Activated CD4-positive, alpha-beta T cell treated with anti-CD3 and anti-CD28 coated beads, Interleukin-2, Interleukin-6, amounts not matched to agents 100 ng/mL and 50 ng/mL, durations not matched to agents 16 hours and 8 hours (primary cell): ENCODE measurements around the gene DYRK3.
"Not testable (repeated sequence)": the region's sequence is repeated elsewhere in the genome, so short reads cannot be mapped to it uniquely, and the experiment has no call there.

Experiments used
- DNase-seq: peaks from one replicate; pipeline ENCODE4 v3.0.0-alpha.2; 2020

Gene DYRK3

DNA sequence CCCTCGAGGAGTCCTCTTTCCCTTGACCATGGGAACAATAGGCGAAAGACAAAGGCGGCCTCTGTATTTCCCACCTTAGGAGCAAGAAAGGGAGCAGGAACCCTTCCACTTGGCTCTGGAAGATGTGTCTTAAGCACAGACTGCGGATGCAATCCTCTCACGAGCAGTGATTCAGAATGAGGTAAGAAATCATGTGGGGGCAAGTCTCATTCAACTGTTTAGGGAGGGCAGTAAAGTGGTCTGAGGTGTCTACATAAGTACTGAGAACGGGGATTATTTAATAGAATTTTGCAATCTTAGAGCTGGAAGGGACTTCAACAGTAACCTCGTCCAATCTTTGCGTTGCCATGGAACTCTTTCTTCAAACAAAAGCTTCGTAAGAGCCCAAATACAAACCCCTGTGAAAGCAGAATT, 1.6 kb upstream of the DYRK3 start:
- DNase-seq = no peak

GRCh38 chr1:206634365-206635079, 814 bp upstream of the DYRK3 start:
- DNase-seq = peak; percentile 86

- DNase-seq = peak; percentile 15
Measured at GRCh38 chr1:206635978-206636345, 626 bp downstream of the DYRK3 start.

DNA sequence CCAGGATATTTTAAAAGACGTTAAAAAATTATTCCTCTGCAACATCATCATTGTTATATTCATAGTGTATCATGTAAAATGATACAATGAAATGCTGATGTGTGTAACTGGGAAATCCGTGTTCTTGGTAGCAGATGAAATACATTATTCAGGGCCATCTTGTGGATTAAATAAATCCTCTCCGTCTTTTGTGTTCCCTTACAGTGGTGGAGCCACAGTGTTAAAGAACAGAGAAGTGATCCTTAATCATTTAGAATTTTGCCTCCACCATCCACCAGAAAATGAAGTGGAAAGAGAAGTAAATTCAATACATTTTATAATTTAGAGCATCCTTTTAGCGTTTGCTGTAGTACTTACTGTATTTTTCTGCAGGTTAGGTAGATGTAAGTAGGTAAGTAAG, 1.3 kb downstream of the DYRK3 start:
- DNase-seq = no peak

GRCh38 chr1:206637605-206638004, 2.3 kb downstream of the DYRK3 start:
- DNase-seq = no peak

GRCh38 chr1:206642074-206642473, 6.7 kb downstream of the DYRK3 start:
- not testable (repeated sequence) for DNase-seq

GRCh38 chr1:206643118-206643698, 7.9 kb downstream of the DYRK3 start:
- DNase-seq = no peak

DNA sequence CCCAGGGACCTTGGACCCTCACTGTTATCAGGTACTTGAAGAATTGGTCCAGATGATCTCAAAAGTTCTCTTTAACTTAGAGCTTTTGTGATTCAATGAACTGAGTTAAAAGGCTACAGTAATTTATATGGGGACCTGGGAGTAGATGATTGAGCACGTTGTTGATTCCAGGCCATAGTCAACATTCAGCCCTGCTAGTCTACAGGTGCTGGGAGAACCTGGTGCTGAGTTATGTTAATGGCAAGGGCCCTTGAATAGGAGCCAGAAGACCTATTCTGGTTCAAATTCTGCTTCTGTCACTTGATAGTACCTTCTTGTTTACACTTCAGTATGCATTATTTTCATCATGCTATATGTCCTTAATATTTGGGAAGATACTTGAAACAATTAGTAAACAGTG, 11.2 kb downstream of the DYRK3 start:
- DNase-seq = no peak

DNA sequence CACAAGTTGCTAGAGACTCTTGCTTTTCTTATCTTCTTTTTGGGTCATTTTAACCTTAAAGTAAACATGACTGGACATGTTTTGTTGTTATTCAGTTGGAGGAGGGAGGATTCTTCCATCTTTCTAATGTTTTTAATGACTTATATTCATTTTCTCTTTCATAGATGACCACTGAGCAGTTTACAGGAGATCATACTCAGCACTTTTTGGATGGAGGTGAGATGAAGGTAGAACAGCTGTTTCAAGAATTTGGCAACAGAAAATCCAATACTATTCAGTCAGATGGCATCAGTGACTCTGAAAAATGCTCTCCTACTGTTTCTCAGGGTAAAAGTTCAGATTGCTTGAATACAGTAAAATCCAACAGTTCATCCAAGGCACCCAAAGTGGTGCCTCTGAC, 11.9 kb downstream of the DYRK3 start:
- DNase-seq = no peak

GRCh38 chr1:206649261-206649921, 14.1 kb downstream of the DYRK3 start:
- no peak for DNase-seq

GRCh38 chr1:206651014-206651413, 15.7 kb downstream of the DYRK3 start:
- DNase-seq = no peak

DNA sequence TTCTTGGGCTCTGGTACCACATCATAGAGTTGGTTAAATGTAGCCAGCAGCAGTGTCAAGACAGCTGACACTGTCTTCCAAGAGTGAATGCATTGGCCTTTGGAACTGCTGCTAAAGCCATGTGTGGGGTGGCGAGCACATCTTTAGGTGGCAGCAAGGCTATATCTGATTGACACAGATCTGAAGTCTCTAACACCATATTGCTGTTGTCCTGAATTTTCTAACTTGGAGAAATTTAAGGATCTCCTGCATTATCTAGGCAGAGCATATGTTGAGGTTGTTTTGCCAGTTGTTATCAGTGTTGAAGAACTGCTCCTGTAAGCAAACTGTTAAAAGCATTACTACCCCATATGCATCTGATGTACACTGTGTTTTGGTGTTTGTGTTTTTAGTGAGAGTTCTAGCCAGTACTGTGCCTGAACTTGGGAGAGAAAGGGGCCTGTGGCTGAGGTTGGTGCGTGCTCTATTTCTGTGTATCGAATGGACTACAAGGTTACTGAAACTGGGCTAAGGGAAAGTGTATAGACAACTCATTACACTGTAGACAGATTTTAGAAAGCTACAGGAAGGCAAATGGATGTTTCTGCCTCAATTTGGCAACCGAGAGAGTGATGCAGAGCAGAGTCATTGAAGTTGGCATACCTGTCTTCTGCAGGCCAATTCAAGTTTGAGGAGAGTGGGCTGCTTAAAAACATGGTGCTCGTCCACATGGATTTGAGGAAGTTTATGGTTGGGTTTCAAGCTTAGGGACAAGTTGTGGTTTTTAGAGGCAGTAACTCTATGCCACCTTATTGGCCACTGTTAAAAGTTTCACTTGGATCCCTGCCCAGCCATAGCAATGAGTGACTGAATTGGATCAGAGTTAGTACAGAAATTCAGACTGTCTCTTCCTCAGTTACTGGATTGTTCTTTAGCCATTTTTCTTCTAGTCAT, 16.9 kb downstream of the DYRK3 start:
- DNase-seq = no peak

GRCh38 chr1:206653715-206654459, 18.6 kb downstream of the DYRK3 start:
- no peak for DNase-seq

- no peak for DNase-seq
Measured at GRCh38 chr1:206654828-206655227, 19.5 kb downstream of the DYRK3 start.

DNA sequence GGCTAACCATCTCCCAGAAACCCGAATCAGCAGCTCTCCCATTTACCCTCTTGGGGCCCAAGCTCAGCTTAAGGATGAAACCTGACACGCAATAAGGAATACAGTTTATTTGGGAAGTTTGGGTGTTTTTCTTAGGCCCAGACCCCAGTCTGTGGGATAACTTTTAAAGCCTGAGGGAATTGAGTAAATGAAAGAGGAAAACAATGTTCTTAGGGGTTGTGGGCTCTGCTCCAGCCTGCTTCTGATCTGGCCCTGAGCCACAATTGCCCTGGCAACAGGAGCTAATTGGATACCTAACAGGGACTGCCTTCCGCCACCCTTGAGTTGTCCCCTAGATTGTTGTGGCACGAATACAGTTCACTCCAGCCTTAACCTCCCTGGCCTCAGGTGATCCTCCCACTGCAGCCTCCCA, 20.1 kb downstream of the DYRK3 start:
- DNase-seq = no peak

DNA sequence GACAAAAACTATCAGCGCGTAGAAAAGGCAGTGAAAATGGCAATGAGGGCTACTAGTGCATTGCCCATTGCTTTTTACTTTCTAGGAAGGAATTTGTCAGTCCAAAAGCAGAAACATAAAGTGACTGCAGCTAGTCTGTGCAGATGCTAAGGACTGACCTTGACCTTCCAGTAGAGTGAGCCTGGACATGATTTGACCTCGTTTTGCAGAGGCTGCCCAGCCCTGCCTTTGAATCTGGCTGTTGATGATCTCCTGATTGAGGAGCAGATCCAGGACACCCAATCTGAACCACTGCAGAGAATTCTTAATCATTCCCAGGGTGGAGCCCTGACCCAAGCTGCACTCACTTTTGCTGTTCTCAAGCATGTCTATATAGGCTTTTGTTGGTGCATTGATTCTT, 21.6 kb downstream of the DYRK3 start:
- DNase-seq = no peak

DNA sequence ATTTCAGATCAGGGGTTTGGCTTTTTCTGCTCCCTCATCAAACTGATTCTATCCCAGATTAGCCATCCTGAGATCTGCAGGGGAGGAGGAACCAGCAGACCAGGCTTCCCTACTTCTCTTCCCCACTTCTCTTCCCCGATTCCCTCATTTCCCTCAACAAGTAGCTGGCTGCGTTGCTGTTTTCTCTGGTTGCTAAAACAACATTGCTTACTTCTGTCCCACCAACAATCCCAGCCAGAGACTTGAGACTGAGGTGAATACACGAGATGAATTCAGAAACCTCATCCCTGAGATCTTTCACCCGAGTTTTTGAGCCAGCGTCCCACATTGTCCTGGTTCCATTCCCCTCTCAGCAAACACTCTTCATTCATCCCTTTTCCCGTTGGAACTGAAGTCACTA, 22.4 kb downstream of the DYRK3 start:
- no peak for DNase-seq

DNA sequence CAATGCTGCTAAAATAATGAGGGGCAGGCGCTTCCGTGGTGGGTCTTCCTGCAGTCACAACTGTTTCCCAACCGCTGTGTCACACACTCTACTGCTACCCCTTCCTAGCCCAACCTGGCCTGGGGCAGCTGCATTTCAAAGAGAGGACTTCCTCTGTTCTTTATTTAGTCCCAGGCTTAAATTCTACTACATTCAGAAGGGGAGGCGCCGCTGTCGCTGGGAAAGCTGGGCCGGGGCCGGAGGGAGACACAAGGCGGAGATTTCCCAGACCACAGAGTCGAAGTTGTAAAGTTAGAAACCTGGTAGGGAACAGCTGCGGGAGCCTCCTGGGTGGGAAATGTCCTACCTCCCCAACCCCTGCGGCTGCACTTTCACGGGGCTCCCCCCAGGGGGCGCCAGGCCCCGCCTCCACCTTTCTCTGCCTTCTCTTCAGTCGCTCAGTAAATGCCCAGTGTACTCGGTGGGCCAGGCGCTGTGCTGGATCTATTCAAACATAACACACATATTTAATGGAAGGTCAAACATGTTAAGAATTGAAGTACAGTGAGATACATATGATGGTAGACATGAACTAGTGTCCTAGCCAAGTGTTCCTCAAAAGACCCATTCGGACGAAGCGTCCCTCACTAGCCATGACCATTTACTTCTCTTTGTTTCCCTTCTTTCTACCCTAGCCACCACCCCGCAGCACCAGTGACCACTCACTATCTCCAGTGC, 23.1 kb downstream of the DYRK3 start:
- DNase-seq = peak; percentile 66

DNA sequence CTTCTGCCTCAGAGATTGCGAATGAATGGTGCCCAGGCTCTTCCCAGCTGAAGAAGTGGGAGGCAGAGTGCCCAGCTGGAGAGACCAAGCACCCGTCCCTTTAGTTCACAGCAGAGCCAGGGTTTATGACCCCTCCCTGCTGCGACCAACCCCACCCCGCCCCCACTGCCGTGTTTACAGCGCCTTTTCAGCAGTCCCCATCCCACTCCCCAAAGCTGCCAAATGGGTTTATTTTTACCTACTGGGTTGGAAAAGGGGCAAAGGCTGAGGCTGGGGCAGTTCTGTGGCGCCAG, 23.6 kb downstream of the DYRK3 start:
- DNase-seq = no peak

GRCh38 chr1:206660136-206660535, 24.8 kb downstream of the DYRK3 start:
- DNase-seq = no peak

DNA sequence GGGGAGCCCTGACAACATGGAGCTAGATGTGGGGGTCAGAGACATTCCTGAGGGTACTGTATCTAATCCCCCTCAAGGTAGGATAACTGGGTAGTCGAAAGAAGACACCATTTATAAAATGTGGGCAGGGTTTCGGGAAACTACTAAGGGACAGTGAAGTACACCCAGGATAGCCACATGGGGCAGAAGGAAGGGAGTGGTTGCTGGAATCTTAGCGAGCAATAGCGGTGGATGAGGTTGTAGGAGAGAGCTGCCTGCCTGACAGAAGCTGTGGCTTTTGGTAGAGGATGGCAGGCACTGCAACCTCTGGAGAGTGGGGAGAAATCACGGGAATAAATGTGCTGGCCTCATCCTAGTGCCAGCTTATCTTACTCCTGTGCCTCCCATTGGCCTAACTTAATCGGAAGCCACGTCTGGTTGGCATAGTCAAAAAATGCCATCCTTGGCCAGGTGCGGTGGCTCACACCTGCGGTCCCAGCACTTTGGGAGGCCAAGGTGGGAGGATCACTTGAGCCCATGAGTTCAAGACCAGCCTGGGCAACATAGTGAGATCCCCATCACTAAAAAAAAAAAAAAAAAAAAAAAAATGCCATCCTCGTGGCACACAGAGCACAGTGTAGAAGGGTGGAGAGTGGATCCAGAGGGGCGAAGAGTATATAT, 26.0 kb downstream of the DYRK3 start:
- DNase-seq = no peak
